ENCODE results near the gene USP20. TPM values are rescaled to one million over a fixed set of nuclear protein-coding genes. Genes with fewer than 3 reads are reported as not detected.

The USP20 gene
- total RNA-seq, 4 donors from 2014 or later: 23.9 to 61.8 (median 52.0) TPM

GRCh38 chr9:129898185-129898584 lies 62.9 kb downstream of the USP20 start:
- peaks cover 27 to 41% of the 10 kb centered on the region in 2 donors for H3K36me3 ChIP-seq
- H3K4me3 ChIP-seq (replicated peaks in 1 of 3): no peak overlapping the region
- H3K27me3 ChIP-seq: no peaks in the 10 kb centered on the region
- peak; percentile 37 to 43 for DNase-seq
- intact Hi-C loops (cut with DNase I): no loop called here
- WGBS, 2 donors: 70 to 78% methylated on average over 8 of the region's 8 CpGs
- TF ChIP-seq POLR2A (IDR thresholded peaks at IDR 0.05): no peak
- TF ChIP-seq CTCF (IDR thresholded peaks at IDR 0.05): peak in 1 of 6 experiments; percentile 21
- H3K4me1 ChIP-seq: peaks cover 15 to 17% of the 10 kb centered on the region in 2 donors
- no peaks in the 10 kb centered on the region for H3K9me3 ChIP-seq
- H3K27ac ChIP-seq: no peak overlapping the region

GRCh38 chr9:129899620-129900019 lies 64.4 kb downstream of the USP20 start:
- WGBS, 2 donors: 79 to 92% methylated on average over 2 of the region's 2 CpGs
- no peak overlapping the region for H3K27ac ChIP-seq
- intact Hi-C loops (cut with DNase I): no loop called here
- peaks cover 29 to 41% of the 10 kb centered on the region in 2 donors for H3K36me3 ChIP-seq
- DNase-seq: no peak
- H3K4me3 ChIP-seq (replicated peaks in 1 of 3): no peak overlapping the region
- peaks cover under 1 to 8% of the 10 kb centered on the region in 2 donors for H3K4me1 ChIP-seq
- no peaks in the 10 kb centered on the region for H3K9me3 ChIP-seq
- no peaks in the 10 kb centered on the region for H3K27me3 ChIP-seq
- no peak for TF ChIP-seq POLR2A (IDR thresholded peaks at IDR 0.05)
- no peak for TF ChIP-seq CTCF (IDR thresholded peaks at IDR 0.05)

GRCh38 chr9:129900263-129901027 lies 65.2 kb downstream of the USP20 start:
- Histone ChIP-seq H3K4me1 (peaks cover 0 to 8% of the 10 kb centered on the region in 2 donors), H3K27ac (no peak overlapping the region), H3K4me3 (replicated peaks in 1 of 3) (no peak overlapping the region), H3K36me3 (peaks cover 29 to 37% of the 10 kb centered on the region in 2 donors), H3K27me3 (no peaks in the 10 kb centered on the region), H3K9me3 (no peaks in the 10 kb centered on the region)
- no peak for DNase-seq
- 91 to 95% methylated on average over 15 to 17 of the region's 20 CpGs for WGBS, 2 donors
- intact Hi-C loops (cut with DNase I): no loop called here
- TF ChIP-seq POLR2A (IDR thresholded peaks at IDR 0.05) (no peak), CTCF (IDR thresholded peaks at IDR 0.05) (no peak)

- Histone ChIP-seq H3K9me3 (no peaks in the 10 kb centered on the region), H3K36me3 (peaks cover 38 to 46% of the 10 kb centered on the region in 2 donors), H3K4me3 (replicated peaks in 1 of 3) (no peak overlapping the region), H3K27me3 (no peaks in the 10 kb centered on the region), H3K4me1 (peaks cover 0 to 8% of the 10 kb centered on the region in 2 donors), H3K27ac (no peak overlapping the region)
- WGBS, 2 donors: 91 to 96% methylated on average over 9 of the region's 9 CpGs
- intact Hi-C loops (cut with DNase I): no loop called here
- no peak for DNase-seq
- TF ChIP-seq POLR2A (IDR thresholded peaks at IDR 0.05): no peak
- TF ChIP-seq CTCF (IDR thresholded peaks at IDR 0.05): no peak
These were observed 66.9 kb downstream of the USP20 start for GRCh38 chr9:129901993-129902739.

- TF ChIP-seq POLR2A (IDR thresholded peaks at IDR 0.05) (no peak), CTCF (IDR thresholded peaks at IDR 0.05) (no peak)
- WGBS, 2 donors: 97% methylated on average over 8 of the region's 8 CpGs
- DNase-seq: no peak
- H3K27me3 ChIP-seq: no peaks in the 10 kb centered on the region
- H3K4me1 ChIP-seq: peaks cover 0 to 6% of the 10 kb centered on the region in 2 donors
- H3K4me3 ChIP-seq (replicated peaks in 1 of 3): no peak overlapping the region
- intact Hi-C loops (cut with DNase I): no loop called here
- peaks cover 44 to 48% of the 10 kb centered on the region in 2 donors for H3K36me3 ChIP-seq
- no peak overlapping the region for H3K27ac ChIP-seq
- no peaks in the 10 kb centered on the region for H3K9me3 ChIP-seq
These were observed 67.5 kb downstream of the USP20 start for GRCh38 chr9:129902740-129903134.

All from thyroid gland (tissue), 4 donors.